Muscle of leg (tissue), 11 donors: ENCODE data around the gene PTPN21. TPM values are rescaled to one million over a fixed set of nuclear protein-coding genes. Genes with fewer than 3 reads are reported as not detected.

Source experiments
- DNase-seq: peaks from one replicate; pipeline ENCODE4 v3.0.0; 2013
- H3K27ac ChIP-seq: one replicate; pipeline ENCODE4 v1.5.1; 2013; ENCODE audit warnings: mild to moderate bottlenecking, low read length, control low read depth
- H3K27me3 ChIP-seq: one replicate; pipeline ENCODE4 v1.6.1; 2013; ENCODE audit warnings: low read length; ENCODE audit not compliant: control insufficient read depth, insufficient read depth
- H3K36me3 ChIP-seq: one replicate; pipeline ENCODE4 v1.6.1; 2013; ENCODE audit warnings: low read length; ENCODE audit not compliant: control insufficient read depth, insufficient read depth
- H3K4me1 ChIP-seq: one replicate; pipeline ENCODE4 v1.6.1; 2013; ENCODE audit warnings: low read length; ENCODE audit not compliant: control insufficient read depth, insufficient read depth
- H3K4me3 ChIP-seq: one replicate; pipeline ENCODE4 v1.5.1; 2013; ENCODE audit warnings: low read length, control low read depth
- H3K9me3 ChIP-seq: replicated peaks from 2 replicates; pipeline ENCODE4 v1.6.1; 2013; ENCODE audit warnings: low read depth, low read length; ENCODE audit not compliant: control insufficient read depth
- WGBS: methylation state at CpG from one replicate; pipeline ENCODE4 v1.1.5; 2013; ENCODE audit warnings: missing lambda C conversion rate; ENCODE audit not compliant: insufficient coverage; 5-methylcytosine and 5-hydroxymethylcytosine counted together
- polyA plus RNA-seq, 8 donors: library from polyadenylated mRNA; unstranded; fragments of 120-200 nt; gene quantifications; one replicate each; pipeline versions ENCODE4 v1.2.1 to v1.2.3, GENCODE V29; 2013; ENCODE audit warnings: inconsistent platforms in 1 of 8, low replicate concordance in 1 of 8; ENCODE audit not compliant: insufficient read length in 8 of 8, insufficient read depth in 1 of 8
- total RNA-seq: library from RNA; stranded (reverse); fragments of 120-200 nt; gene quantifications from one replicate; pipeline ENCODE4 v1.2.4, GENCODE V29; 2013

Gene PTPN21
- total and polyA plus RNA-seq, 9 donors = 23.9 to 60.2 (median 46.4) TPM

DNA sequence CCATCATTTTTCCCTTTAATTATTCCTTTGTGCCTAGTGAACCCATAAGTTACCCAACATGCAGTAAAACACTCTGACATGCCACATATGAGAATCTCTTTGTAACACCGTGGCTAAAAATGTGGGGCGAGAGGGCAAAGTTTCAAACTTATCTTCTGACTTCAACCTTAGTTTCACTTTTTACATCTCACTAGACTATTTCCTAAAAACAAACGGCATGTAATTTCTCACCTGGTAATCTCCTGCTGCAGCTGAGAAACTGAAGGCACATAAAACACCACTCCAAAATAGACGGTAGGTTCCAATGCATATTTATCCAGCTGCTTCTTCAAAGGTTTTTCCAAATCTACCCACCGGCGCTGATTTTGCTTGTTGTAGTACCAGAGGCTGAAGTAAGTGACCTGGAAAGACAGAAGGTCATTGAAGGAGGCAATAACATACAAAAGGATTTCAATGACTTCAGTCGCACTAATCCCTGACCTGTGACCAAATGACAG is 37.9 kb downstream of the PTPN21 start:
- no peaks in the 10 kb centered on the region for H3K27me3 ChIP-seq
- DNase-seq = no peak
- H3K9me3 ChIP-seq = no peaks in the 10 kb centered on the region
- WGBS = 41% methylated on average over 3 of the region's 7 CpGs
- no peaks in the 10 kb centered on the region for H3K4me1 ChIP-seq
- no peak overlapping the region for H3K4me3 ChIP-seq
- H3K36me3 ChIP-seq = peaks cover 7% of the 10 kb centered on the region
- H3K27ac ChIP-seq = no peak overlapping the region

DNA sequence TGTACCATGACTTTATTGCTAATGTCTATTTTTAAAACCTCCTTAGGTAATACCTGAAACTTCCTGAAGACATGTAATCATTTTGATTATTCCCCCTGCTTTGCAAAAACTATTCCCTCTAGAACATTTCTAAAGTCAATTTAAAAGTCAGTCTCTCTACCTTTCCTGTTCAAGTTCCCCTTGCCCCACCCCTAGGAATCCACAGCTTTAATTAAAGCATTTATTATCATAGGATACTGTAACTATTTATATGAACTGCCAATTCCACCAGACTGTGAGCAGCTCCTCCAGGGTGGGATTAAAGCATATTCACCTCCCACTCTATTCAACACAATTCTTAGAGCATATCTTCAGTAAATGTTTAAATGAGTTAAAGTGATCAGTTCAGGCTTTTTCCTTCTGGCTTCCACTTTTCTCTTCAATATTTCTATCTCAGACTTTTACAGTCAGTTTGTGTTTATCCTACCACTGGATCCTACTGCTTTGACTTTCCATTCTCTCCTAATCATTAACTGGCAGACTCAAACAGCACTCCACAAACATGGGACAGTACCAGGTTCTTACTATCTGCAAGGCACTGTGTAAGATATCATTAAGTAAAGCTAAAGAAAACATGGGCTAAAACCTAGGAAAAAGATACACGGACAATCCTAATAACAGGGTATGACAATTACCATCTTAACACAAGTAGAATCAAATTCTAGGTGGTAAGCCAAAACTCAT is 39.1 kb downstream of the PTPN21 start:
- Histone ChIP-seq H3K27ac (no peak overlapping the region), H3K9me3 (no peaks in the 10 kb centered on the region), H3K4me3 (no peak overlapping the region), H3K36me3 (peaks cover 7% of the 10 kb centered on the region), H3K27me3 (no peaks in the 10 kb centered on the region), H3K4me1 (no peaks in the 10 kb centered on the region)
- no peak for DNase-seq
- WGBS = no CpG with 5 or more reads among the region's 1 CpG

DNA sequence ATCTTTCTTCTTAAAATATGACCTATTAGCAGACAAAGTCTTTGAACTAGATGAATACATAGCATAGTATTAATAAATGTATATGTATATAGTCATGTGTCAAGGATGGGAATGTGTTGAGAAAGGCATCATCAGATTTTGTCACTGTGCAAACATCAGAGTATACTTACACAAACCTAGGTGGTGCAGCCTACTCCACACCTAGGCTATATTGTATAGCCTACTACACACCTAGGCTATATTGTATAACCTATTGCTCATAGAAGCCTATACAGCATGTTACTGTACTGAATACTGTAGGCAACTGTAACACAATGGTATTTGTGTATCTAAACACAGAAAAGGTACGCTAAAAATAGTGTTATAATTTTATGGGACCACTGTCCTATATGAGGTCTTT is 47.6 kb downstream of the PTPN21 start:
- H3K27ac ChIP-seq = no peak overlapping the region
- H3K9me3 ChIP-seq = no peaks in the 10 kb centered on the region
- no peak for DNase-seq
- WGBS = no CpG with 5 or more reads among the region's 1 CpG
- H3K36me3 ChIP-seq = peaks cover 26% of the 10 kb centered on the region
- H3K27me3 ChIP-seq = no peaks in the 10 kb centered on the region
- H3K4me1 ChIP-seq = no peaks in the 10 kb centered on the region
- no peak overlapping the region for H3K4me3 ChIP-seq

DNA sequence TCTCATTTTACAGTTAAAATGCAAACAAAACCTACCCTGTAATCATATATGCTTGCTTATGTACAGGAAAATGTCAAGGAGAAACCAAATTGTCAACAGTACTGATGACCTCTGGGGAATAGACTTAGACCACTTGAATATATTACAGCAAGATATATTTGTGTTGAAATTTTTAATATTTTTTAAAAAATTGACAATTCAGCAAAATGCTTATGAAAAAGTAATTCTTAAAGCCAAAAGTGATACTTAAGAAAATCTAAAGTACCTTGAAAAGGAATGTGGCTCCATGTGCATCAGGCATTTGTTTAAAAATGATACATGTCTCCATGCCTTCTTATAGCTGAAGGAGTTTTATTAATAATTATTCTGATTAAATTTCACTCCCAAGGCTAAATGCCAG is 49.2 kb downstream of the PTPN21 start:
- Histone ChIP-seq H3K36me3 (peaks cover 39% of the 10 kb centered on the region), H3K4me1 (no peaks in the 10 kb centered on the region), H3K4me3 (no peak overlapping the region), H3K27me3 (no peaks in the 10 kb centered on the region), H3K27ac (no peak overlapping the region), H3K9me3 (no peaks in the 10 kb centered on the region)
- DNase-seq = no peak

DNA sequence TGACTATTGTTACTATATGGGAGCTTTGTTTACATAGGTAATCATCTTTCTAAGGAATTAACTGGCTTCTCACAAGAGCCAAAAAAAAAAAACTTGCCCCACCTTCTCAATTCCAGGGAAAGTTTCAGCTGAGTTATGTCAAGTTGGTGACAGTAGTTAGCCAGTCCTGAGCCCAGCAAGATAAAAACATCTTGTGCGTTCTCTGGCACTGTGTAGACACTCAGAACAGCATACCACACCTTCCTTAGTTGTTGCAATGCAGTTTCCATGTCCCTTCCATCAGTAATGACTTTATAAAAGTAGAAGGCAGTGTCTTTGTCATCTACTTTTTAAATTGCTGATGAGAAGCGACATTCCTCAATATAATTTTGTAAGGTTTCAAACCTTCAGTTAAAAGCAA is 50.2 kb downstream of the PTPN21 start:
- Histone ChIP-seq H3K36me3 (peaks cover 39% of the 10 kb centered on the region), H3K9me3 (no peaks in the 10 kb centered on the region), H3K27ac (no peak overlapping the region), H3K4me3 (no peak overlapping the region), H3K27me3 (no peaks in the 10 kb centered on the region), H3K4me1 (no peaks in the 10 kb centered on the region)
- WGBS = no CpG with 5 or more reads among the region's 2 CpGs
- DNase-seq = no peak

DNA sequence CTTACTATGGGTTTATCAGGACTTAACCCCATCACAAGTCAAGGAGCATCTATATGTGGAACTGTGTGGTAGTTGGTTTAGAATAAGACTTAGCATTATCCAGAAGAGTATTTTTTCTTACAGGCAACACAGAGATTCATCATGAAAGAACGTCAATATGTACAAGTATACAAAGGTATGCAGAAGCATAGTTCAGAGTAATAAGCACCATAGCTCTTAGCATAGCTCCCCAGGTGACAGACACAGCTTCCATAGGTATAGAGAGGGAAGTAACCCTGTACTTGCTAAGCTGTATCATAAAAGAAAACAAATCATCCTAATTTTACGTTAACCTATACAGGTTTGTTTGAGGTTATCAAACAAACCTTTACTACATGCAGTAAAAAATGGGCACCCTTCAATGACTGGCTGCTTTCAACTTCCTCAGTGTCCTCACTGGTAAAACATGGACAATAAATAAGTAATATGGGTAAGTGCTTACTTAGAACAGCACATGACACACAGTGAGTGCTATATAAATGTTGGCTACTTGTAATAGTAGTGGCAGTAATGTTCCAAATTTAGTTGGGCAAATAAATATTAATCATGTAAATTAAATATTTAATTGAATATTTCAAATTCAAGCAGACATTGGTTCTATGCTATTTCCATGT is 50.9 kb downstream of the PTPN21 start:
- Histone ChIP-seq H3K4me3 (no peak overlapping the region), H3K9me3 (no peaks in the 10 kb centered on the region), H3K27ac (no peak overlapping the region), H3K27me3 (no peaks in the 10 kb centered on the region), H3K36me3 (peaks cover 39% of the 10 kb centered on the region), H3K4me1 (no peaks in the 10 kb centered on the region)
- no CpG with 5 or more reads among the region's 2 CpGs for WGBS
- no peak for DNase-seq

DNA sequence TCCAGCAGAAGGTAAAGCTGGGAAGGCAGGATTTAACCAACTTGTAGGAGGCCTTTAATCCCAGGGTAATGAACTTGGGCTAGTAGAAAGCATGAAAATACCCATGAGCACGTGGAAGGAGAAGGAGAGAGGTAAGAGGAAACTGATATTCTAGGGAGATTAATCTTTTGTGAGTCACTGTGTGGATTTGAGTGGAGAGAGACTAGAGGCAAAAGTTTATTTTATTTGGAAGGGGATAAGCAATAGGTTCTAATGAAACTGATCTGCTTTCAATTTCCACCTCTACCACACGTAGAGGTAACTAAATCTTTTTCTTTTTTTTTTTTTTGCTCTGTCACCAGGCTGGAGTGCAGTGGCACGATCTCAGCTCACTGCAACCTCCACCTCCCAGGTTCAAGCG is 52.1 kb downstream of the PTPN21 start:
- Histone ChIP-seq H3K27ac (no peak overlapping the region), H3K4me3 (no peak overlapping the region), H3K27me3 (no peaks in the 10 kb centered on the region), H3K4me1 (no peaks in the 10 kb centered on the region), H3K9me3 (no peaks in the 10 kb centered on the region), H3K36me3 (peaks cover 37% of the 10 kb centered on the region)
- WGBS = 43% methylated on average over 1 of the region's 4 CpGs
- no peak for DNase-seq

DNA sequence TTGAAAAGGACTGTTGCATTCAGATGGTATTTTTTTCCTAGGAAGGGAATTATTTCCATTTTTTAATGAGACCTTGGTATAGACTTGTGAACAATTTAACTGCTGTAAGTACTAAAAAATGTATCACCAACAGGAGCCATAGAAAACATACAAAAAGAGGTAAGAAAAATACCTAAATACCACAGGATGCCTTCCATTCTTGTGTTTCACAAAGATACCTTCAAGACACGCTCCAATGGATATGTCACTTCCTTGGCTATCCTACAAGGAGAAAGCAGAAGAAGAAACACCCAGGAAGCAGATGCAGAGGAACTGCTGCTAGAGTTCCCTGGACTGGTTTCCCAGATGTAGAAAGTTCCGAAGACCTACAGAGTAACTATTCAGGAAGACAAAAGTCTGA is 54.2 kb downstream of the PTPN21 start:
- Histone ChIP-seq H3K36me3 (peaks cover 45% of the 10 kb centered on the region), H3K9me3 (no peaks in the 10 kb centered on the region), H3K27ac (no peak overlapping the region), H3K4me3 (no peak overlapping the region), H3K27me3 (no peaks in the 10 kb centered on the region), H3K4me1 (no peaks in the 10 kb centered on the region)
- DNase-seq = no peak
- WGBS = 71% methylated on average over 1 of the region's 2 CpGs

DNA sequence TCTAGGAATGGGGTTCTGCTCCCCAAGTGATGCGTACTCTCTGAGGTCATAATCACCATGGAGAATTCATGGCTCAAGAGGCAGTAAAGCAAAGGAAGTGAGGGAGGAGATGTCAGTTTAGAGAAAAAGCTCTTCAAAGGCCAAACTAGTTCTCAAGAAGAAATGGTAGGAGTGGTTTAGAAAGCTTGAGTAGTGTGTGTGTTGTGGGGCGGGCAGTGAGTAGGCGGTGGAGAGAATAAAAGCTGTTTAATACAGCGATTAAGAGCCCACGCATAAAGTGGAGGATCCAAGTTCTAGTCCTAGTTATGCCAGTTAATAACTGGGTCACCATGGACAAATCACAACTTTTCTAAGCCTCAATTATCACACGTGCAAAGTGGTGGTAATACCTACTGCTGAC is 55.6 kb downstream of the PTPN21 start:
- WGBS = 88% methylated on average over 3 of the region's 6 CpGs
- Histone ChIP-seq H3K4me3 (no peak overlapping the region), H3K9me3 (no peaks in the 10 kb centered on the region), H3K27me3 (no peaks in the 10 kb centered on the region), H3K27ac (no peak overlapping the region), H3K4me1 (no peaks in the 10 kb centered on the region), H3K36me3 (peaks cover 53% of the 10 kb centered on the region)
- DNase-seq = no peak

DNA sequence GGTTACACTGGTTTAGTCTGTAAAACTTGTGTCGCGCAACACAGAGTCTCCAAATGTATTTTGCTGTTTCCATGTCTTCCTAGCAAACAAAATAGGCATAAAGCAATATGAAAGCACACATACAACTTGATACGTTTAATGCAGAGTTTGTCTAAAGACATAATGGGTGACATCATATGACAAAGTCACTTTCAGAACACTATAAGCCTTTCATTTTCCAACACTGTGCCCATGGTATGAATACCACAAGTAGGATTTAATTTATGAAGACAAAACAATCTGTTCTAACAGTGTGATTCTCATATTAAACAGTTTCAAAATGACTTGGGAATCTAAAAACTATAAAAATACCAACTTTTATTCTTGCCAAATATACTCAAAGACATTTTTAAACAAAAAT is 58.4 kb downstream of the PTPN21 start:
- no CpG with 5 or more reads among the region's 3 CpGs for WGBS
- Histone ChIP-seq H3K4me1 (no peaks in the 10 kb centered on the region), H3K27me3 (no peaks in the 10 kb centered on the region), H3K36me3 (peaks cover 51% of the 10 kb centered on the region), H3K9me3 (no peaks in the 10 kb centered on the region), H3K27ac (no peak overlapping the region), H3K4me3 (no peak overlapping the region)
- DNase-seq = no peak
